MM.1S (cell line): ENCODE data around the gene UTP25.

Experiments used
- DNase-seq: peaks from one replicate; pipeline ENCODE4 v3.0.0-alpha.2; 2015
- H2AFZ ChIP-seq: fragments of 300-600 bp; sonication (generic); 2 replicates; pipeline ENCODE4 v1.6.0; 2016; ENCODE audit warnings: antibody characterized with exemption, low read length
- H3F3A ChIP-seq: fragments of 300-600 bp; sonication (generic); 2 replicates; pipeline ENCODE4 v1.6.1; 2016; ENCODE audit warnings: mild to moderate bottlenecking, antibody characterized with exemption, low read length, moderate library complexity, mixed read lengths; ENCODE audit not compliant: insufficient read depth
- H3K27ac ChIP-seq: fragments of 300-600 bp; sonication (generic); 2 replicates; pipeline ENCODE4 v1.5.1; 2016; ENCODE audit warnings: mild to moderate bottlenecking, low read length
- H3K27me3 ChIP-seq: fragments of 300-600 bp; sonication (generic); replicated peaks from 2 replicates; pipeline ENCODE4 v1.6.0; 2016; ENCODE audit warnings: low read length; ENCODE audit not compliant: insufficient read depth
- H3K36me3 ChIP-seq: fragments of 300-600 bp; sonication (generic); replicated peaks from 2 replicates; pipeline ENCODE4 v1.6.1; 2016; ENCODE audit warnings: mild to moderate bottlenecking, low read length, mixed read lengths; ENCODE audit not compliant: insufficient read depth
- H3K4me1 ChIP-seq: fragments of 300-600 bp; sonication (generic); 2 replicates; pipeline ENCODE4 v1.6.1; 2016; ENCODE audit warnings: low read length, mixed read lengths
- H3K4me2 ChIP-seq: fragments of 300-600 bp; sonication (generic); 2 replicates; pipeline ENCODE4 v1.6.0; 2016; ENCODE audit warnings: low read depth, low read length
- H3K4me3 ChIP-seq: fragments of 300-600 bp; sonication (generic); 2 replicates; pipeline ENCODE4 v1.5.1; 2016; ENCODE audit warnings: low read length, mixed read lengths
- H3K79me2 ChIP-seq: fragments of 300-600 bp; sonication (generic); 2 replicates; pipeline ENCODE4 v1.6.1; 2016; ENCODE audit warnings: mixed run types, low read length, mixed read lengths
- H3K9ac ChIP-seq: fragments of 300-600 bp; sonication (generic); 2 replicates; pipeline ENCODE4 v1.6.1; 2016; ENCODE audit warnings: low read length, mixed read lengths
- H3K9me2 ChIP-seq: fragments of 300-600 bp; sonication (generic); replicated peaks from 2 replicates; pipeline ENCODE4 v1.6.1; 2016; ENCODE audit warnings: mild to moderate bottlenecking, low read length, mixed read lengths; ENCODE audit not compliant: insufficient read depth
- H3K9me3 ChIP-seq: fragments of 300-600 bp; sonication (generic); replicated peaks from 2 replicates; pipeline ENCODE4 v1.6.1; 2016; ENCODE audit warnings: mild to moderate bottlenecking, low read length, mixed read lengths; ENCODE audit not compliant: insufficient read depth
- H4K20me1 ChIP-seq: fragments of 300-600 bp; sonication (generic); 2 replicates; pipeline ENCODE4 v1.6.1; 2016; ENCODE audit warnings: mild to moderate bottlenecking, low read length, moderate library complexity, mixed read lengths; ENCODE audit not compliant: insufficient read depth
- CTCF ChIP-seq: fragments of 300-600 bp; sonication (generic); IDR thresholded peaks from 2 replicates; pipeline ENCODE4 v1.5.1; 2016; ENCODE audit warnings: antibody characterized with exemption, low read length, mixed read lengths
- EZH2 ChIP-seq: fragments of 300-600 bp; sonication (generic); optimal IDR thresholded peaks from 2 replicates; pipeline ENCODE3; 2017; ENCODE audit warnings: low read depth, mild to moderate bottlenecking, antibody characterized with exemption, low read length, mixed read lengths
- EZH2phosphoT487 ChIP-seq: fragments of 300-600 bp; sonication (generic); IDR thresholded peaks from 2 replicates; pipeline ENCODE4 v1.6.1; 2018; ENCODE audit warnings: antibody characterized with exemption, low read length

The UTP25 gene

GRCh38 chr1:209825591-209826434 is 2.0 kb upstream of the UTP25 start:
- H4K20me1 ChIP-seq = no peaks in the 10 kb centered on the region
- no peak overlapping the region for H2AFZ ChIP-seq
- no peak overlapping the region for H3K27ac ChIP-seq
- H3K27me3 ChIP-seq = 0 out of 2 replicates have a peak, but pooled peaks cover 3% of the 10 kb centered on the region
- H3K36me3 ChIP-seq = 0 out of 2 replicates have a peak, but pooled peaks cover 5% of the 10 kb centered on the region
- no peaks in the 10 kb centered on the region for H3K9me3 ChIP-seq
- peaks cover 4% of the 10 kb centered on the region; the same call in 1 of the 2 replicates for H3F3A ChIP-seq
- TF ChIP-seq EZH2 (no peak), EZH2phosphoT487 (no peak), CTCF (no peak)
- H3K4me2 ChIP-seq = no peak overlapping the region
- peaks cover 29% of the 10 kb centered on the region for H3K79me2 ChIP-seq
- H3K4me3 ChIP-seq = no peak overlapping the region
- H3K4me1 ChIP-seq = no peaks in the 10 kb centered on the region
- no peak for DNase-seq
- H3K9me2 ChIP-seq = no peaks in the 10 kb centered on the region
- H3K9ac ChIP-seq = no peak overlapping the region

- Histone ChIP-seq H3K9me3 (no peaks in the 10 kb centered on the region), H3K4me3 (no peak overlapping the region), H3K9ac (no peak overlapping the region), H4K20me1 (no peaks in the 10 kb centered on the region), H2AFZ (no peak overlapping the region), H3K79me2 (peaks cover 38% of the 10 kb centered on the region), H3F3A (peaks cover 4% of the 10 kb centered on the region; the same call in 1 of the 2 replicates), H3K36me3 (peaks cover 23% of the 10 kb centered on the region; the same call in 1 of the 2 replicates), H3K27me3 (no peaks in the 10 kb centered on the region), H3K4me1 (no peaks in the 10 kb centered on the region), H3K4me2 (no peak overlapping the region), H3K27ac (no peak overlapping the region), H3K9me2 (no peaks in the 10 kb centered on the region)
- no peak for DNase-seq
- TF ChIP-seq EZH2phosphoT487 (no peak), EZH2 (no peak), CTCF (no peak)
Measured at GRCh38 chr1:209829716-209830115, 1.9 kb downstream of the UTP25 start.

GRCh38 chr1:209830722-209831121 is 3.0 kb downstream of the UTP25 start:
- TF ChIP-seq EZH2phosphoT487 (no peak), EZH2 (no peak), CTCF (no peak)
- Histone ChIP-seq H3F3A (peaks cover 4% of the 10 kb centered on the region; the same call in 1 of the 2 replicates), H3K36me3 (peaks cover 31% of the 10 kb centered on the region; the same call in 1 of the 2 replicates), H3K9me3 (no peaks in the 10 kb centered on the region), H3K4me3 (no peak overlapping the region), H3K4me2 (no peak overlapping the region), H3K27ac (no peak overlapping the region), H3K4me1 (no peaks in the 10 kb centered on the region), H3K27me3 (no peaks in the 10 kb centered on the region), H2AFZ (no peak overlapping the region), H3K79me2 (peaks cover 38% of the 10 kb centered on the region), H3K9me2 (no peaks in the 10 kb centered on the region), H4K20me1 (no peaks in the 10 kb centered on the region), H3K9ac (no peak overlapping the region)
- no peak for DNase-seq
